ENCODE data around the gene SLC12A7. TPM values are rescaled to one million over a fixed set of nuclear protein-coding genes. Genes with fewer than 3 reads are reported as not detected.
"Not testable (repeated sequence)": the region's sequence is repeated elsewhere in the genome, so short reads cannot be mapped to it uniquely, and the experiment has no call there.

Gene SLC12A7
- polyA plus RNA-seq, 4 donors, result 28.8 to 48.2 (median 41.8) TPM

DNA sequence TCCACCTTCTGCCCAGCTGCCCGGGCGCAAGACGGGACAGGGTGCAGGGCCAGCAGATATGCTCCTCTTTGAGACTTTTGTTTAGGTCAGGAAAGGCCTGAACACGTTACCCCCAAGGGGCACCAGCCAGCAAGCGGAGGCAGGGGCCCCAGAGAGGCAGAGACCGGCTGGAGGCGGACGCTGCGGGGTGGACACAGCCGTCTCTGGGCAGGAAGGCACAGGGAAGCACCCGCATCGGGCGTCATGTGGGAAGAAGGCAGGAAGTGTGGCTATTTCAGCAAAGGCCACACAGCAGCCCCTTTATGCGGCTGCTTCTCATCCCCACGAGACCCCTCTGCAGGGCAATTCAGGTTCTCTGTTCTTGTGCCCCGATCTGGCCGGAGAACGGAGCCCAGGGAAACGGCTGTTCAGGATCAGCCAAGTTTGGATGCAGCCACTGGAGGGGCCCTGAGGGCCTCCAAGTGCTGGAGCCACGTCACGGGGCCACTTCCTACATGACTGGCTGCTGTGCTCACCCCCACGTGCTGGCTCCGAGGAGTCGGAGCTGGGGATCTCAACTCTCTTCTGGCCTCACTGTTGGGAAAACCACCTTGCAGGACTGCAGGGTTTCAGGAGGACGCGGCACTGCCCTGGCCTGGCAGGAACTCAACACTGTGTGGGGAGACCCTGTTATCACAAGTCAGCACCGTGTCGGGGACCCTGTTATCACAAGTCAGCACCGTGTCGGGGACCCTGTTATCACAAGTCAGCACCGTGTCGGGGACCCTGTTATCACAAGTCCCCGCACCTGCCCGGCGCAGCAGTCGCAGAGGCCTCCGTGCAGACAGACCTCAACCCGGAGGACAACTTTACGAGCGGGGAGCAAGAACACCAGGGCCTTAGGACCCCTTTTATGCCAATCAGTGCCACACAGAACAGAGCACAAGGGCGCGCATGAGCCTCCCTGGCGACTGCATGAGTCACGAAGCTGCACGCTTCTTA is 44.4 kb downstream of the SLC12A7 start:
- DNase-seq (ENCODE audit: low read depth in 4 of 4, low spot score in 2 of 4), result no peak

- DNase-seq (ENCODE audit: low read depth in 4 of 4, low spot score in 2 of 4), result no peak
These were observed 45.2 kb downstream of the SLC12A7 start for GRCh38 chr5:1066676-1067075.

DNA sequence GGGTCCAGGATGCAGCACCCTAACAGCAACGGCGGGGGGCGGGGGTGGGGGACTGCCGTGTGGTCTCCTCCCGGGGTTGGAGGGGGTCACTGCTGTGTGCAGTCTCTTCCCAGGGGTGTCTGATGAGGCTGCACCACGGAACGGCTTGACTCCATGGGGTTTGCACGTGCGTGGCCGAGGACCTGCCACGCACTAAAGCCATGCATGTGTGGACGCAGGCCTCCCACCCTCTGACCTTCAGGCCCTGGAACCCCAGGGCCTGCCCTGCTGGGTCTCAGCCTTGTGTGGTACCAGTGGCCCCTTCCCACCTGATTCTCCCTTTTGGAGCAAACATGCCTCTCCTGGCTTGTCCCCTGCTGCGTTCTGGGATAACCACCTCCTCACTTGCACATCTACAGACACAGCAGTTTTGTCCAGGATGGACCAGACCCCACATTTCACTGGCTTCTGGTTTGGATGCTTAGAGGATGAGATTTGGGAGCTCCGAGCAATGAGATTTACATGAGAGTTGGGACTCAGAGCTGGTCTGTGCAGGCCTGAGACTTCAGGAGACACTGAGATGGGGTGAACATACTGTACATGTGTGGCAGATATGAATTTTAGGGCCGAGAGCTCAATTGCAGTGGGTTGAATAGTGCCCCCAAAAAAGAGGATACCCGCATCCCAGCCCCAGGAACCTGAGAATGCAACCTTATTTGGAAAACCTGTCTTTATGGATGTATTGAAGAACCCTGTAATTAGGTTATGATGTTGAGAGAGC is 45.8 kb downstream of the SLC12A7 start:
- DNase-seq (ENCODE audit: low read depth in 4 of 4, low spot score in 2 of 4), result no peak

GRCh38 chr5:1065143-1065750 is 46.6 kb downstream of the SLC12A7 start:
- no peak for DNase-seq (ENCODE audit: low read depth in 4 of 4, low spot score in 2 of 4)

DNA sequence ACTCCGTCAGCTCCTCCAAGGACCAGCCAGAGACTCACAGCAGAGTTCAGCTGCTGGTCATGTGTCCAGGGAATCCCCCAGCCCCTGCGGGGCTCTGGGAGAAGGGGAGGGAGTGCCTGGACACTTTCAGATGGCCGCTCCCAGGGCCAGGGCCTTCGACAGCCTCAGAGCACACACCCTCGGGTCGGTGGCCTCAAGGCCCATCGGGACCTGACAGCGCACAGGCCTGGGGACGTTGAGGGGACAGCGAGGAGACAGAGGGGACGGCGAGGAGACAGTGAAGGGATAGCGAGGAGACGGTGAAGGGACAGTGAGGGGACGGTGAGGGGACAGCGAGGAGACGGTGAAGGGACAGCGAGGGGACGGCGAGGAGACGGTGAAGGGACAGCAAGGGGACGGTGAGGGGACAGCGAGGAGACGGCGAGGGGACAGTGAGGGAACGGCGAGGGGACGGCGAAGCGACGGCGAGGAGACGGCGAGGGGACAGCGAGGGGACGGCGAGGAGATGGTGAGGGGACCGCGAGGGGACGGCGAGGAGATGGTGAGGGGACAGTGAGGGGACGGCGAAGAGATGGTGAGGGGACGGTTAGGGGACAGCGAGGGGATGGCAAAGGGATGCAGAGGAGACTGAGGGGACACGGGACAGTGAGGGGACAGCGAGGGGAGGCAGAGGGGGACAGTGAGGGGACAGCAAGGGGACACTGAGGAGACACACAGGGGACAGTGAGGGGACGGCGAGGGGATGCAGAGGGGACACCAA is 47.3 kb downstream of the SLC12A7 start:
- DNase-seq (ENCODE audit: low read depth in 4 of 4, low spot score in 2 of 4), result no peak

DNA sequence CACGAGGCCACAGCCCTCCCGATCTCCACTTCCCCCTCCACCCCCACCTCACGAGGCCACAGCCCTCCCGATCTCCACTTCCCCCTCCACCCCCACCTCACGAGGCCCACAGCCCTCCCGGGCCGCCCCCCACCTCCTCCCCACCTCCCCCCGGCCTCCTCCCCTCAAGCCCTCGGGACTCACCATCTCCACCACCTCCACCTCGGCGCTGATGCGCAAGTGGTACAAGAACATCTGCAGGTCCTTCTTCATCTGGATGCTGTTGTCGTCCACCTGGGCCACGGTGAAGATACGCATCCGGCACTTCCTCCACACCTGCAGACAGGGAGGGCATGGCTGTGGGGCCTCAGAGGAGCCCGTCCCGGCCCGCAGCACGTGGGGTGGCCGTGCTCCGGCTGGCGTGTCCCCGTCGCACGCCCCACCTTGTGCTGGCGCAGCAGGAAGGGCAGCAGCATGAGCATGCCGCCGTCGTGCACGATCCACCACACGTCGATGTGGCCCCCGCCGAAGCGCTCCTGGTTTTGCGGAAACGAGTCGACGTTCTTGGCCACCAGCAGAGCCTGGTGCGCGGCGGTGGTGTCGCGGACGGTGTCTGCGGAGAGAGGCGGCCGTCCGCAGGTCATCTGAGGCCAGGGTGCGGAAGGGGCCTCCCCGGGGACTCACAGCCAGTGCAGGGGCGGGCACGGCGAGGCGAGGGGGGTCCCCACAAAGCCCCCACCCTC is 48.0 kb downstream of the SLC12A7 start:
- no peak for DNase-seq (ENCODE audit: low read depth in 4 of 4, low spot score in 2 of 4)

DNA sequence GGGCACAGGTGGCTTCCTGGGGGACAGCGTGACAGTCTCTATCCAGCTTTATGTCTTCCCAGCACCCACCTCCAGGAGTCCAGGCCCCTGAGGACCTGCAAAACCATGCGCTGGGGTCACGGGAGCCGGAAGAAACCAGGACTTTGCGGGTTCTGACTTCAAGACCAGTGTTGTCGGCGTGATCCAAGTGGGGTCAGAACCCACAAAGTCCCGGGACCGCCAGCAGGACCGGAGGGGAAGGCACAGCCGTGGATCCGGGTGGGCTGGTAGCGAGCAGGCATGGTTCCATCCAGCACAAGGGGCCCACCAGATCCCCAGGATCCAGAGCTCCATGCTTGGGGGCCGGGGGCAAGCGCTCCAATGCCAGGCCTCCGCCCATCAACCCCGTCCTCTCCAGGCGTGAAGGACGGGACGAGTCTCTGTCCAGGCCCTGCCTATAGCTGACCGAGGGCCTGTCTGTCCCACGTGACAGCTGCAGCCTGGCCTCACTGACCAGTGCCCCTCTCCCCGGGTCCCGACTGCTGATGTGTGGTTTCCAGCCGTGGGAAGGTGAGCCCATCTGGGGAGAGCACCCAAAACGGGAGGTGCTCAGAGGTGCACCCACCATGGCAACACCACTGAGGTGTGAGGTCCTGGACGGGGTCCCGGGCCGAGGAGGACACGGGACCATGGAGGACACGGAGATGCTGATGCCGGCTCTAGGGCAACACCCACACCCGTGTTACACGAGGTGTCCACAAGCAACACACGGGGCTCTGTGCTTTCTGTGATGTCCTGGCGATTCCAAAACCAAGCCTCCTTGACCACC is 48.9 kb downstream of the SLC12A7 start:
- no peak for DNase-seq (ENCODE audit: low read depth in 4 of 4, low spot score in 2 of 4)

DNA sequence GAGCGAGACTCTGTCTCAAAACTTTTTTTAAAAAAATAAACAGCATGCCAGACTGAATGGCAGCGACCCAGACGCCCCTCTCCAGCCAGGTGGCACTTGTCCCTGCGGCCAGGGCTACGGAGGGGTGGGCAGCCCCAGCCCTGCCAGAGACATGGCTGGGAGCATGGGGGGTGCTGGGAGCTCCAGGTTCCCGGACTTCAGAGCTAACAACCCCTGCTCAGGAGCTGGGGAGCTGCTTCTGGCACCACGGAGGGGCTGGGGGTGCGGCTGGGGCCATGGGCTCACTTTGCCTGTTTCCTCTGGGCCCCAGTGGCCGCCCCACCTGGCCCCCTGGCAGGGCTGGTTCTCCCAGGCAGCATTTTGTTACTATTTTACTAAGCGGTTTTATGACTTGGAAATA is 49.9 kb downstream of the SLC12A7 start:
- DNase-seq (ENCODE audit: low read depth in 4 of 4, low spot score in 2 of 4), result no peak

GRCh38 chr5:1061292-1061691 is 50.6 kb downstream of the SLC12A7 start:
- not testable (repeated sequence) for DNase-seq (ENCODE audit: low read depth in 4 of 4, low spot score in 2 of 4)

DNA sequence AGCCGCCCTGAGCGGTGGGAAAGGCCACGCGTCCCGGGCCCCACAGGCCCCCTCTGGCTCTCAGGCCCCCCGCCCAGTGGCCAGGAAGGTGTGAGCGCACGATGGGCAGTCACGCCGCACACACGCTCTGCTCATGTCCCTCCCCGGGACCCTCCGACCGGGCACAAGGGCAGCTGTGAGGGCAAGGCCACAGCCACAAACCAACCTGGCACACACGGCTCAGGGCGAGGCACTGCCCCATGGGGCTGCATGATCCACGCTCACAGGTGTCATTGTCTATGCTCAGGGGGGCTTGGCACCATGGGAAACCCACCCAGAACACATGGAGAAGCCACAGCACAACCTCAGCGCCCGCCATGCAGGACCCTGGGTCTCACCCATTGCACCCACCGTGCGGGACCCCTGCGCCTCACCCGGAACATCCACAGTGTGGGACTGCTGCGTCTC is 51.3 kb downstream of the SLC12A7 start:
- no peak for DNase-seq (ENCODE audit: low read depth in 4 of 4, low spot score in 2 of 4)

GRCh38 chr5:1059884-1060263 is 52.0 kb downstream of the SLC12A7 start:
- no peak for DNase-seq (ENCODE audit: low read depth in 4 of 4, low spot score in 2 of 4)

GRCh38 chr5:1058988-1059883 is 52.6 kb downstream of the SLC12A7 start:
- no peak for DNase-seq (ENCODE audit: low read depth in 4 of 4, low spot score in 2 of 4)

DNA sequence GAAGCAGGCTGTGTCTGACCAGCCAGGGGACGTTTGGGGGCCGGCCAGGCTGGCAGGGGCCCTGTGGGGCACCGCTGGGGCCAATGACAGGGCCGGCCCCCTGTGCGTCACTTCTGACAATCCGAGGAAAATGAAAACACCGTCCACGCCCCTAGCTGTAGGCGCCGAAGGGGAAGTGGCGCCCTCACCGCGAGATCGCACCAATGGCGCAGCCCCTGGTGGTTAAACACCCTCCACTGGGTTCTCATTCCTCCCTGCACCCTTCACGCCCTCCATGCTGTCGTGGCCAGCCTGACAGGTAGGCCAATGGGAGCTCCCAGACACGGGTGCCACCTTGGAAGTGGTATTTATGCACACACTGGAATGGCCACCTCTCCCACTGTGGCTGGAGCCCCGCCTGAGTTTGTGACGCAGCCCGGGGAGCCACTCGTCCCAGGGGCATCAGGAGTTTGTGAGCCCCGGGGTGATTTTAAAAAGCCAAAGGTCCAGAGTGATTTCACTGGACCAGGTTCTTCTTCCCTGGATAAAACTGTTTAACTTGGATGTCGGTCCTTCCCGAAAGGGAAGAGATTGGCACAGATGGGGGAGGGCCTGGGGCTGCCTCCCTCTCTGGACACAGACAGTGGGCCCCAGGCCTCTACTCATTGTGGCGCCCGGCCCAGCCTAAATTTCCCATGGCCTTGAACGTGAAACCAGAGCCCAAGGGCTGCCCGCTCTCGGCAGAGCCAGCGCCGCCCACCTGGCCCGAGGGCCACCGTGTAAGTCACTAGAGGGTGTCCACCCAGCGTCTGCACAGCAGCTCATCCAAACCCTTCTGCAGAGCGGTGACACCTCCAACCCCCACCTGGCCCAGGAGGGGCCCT is 53.5 kb downstream of the SLC12A7 start:
- no peak for DNase-seq (ENCODE audit: low read depth in 4 of 4, low spot score in 2 of 4)

GRCh38 chr5:1057485-1058082 is 54.3 kb downstream of the SLC12A7 start:
- DNase-seq (ENCODE audit: low read depth in 4 of 4, low spot score in 2 of 4), result no peak

GRCh38 chr5:1056611-1057484 is 55.0 kb downstream of the SLC12A7 start:
- no peak for DNase-seq (ENCODE audit: low read depth in 4 of 4, low spot score in 2 of 4)

All from left renal cortex interstitium (tissue), 4 donors.